Neural cell (in vitro differentiated cells): Measurements from ENCODE around the gene LPP.

ENCODE experiments used
- CTCF ChIP-seq: fragments of 450-650 bp; IDR thresholded peaks from 2 replicates; pipeline ENCODE4 v1.5.1; 2014; ENCODE audit warnings: antibody characterized with exemption, mild to moderate bottlenecking, moderate library complexity; ENCODE audit not compliant: poor library complexity, severe bottlenecking
- EP300 ChIP-seq: fragments of 450-650 bp; conservative IDR thresholded peaks from 2 replicates; pipeline ENCODE4 v1.6.1; 2014; ENCODE audit warnings: antibody characterized with exemption, mild to moderate bottlenecking, moderate library complexity; ENCODE audit not compliant: poor library complexity, severe bottlenecking
- POLR2AphosphoS5 ChIP-seq: IDR thresholded peaks from 2 replicates; pipeline ENCODE4 v1.6.1; 2012

GRCh38 chr3:188378786-188379185 is 224.8 kb downstream of the LPP start:
- TF ChIP-seq POLR2AphosphoS5 (no peak), EP300 (no peak), CTCF (no peak)
